Measurements from ENCODE around the gene NAXE. TPM values are rescaled to one million over a fixed set of nuclear protein-coding genes. Genes with fewer than 3 reads are reported as not detected.
A peak's percentile ranks its signal among the peaks of the same experiment; 100 is the strongest.

NAXE gene
- polyA plus RNA-seq, 1 donor from 2014 or later, result 95.7 TPM

- H3K4me2 ChIP-seq (ENCODE audit: low read length), result peak within 1 kb of the TSS; percentile 93
- peak within 1 kb of the TSS; percentile 75 for H3K4me3 ChIP-seq (ENCODE audit: low read length)
- no peaks in the 10 kb centered on the region for H3K36me3 ChIP-seq (ENCODE audit: insufficient read depth, low read length)
- H3F3A ChIP-seq (ENCODE audit: insufficient read depth, low read length, poor library complexity, severe bottlenecking), result no peaks in the 10 kb centered on the region
- no peaks in the 10 kb centered on the region for H3K79me2 ChIP-seq (replicated peaks; ENCODE audit: insufficient read depth, low read length)
- H3K27me3 ChIP-seq (ENCODE audit: insufficient read depth, low read depth, low read length), result no peaks in the 10 kb centered on the region
- H2AFZ ChIP-seq (ENCODE audit: low read depth, low read length), result peak within 1 kb of the TSS; percentile 65
- H3K9me3 ChIP-seq (ENCODE audit: low read length), result no peaks in the 10 kb centered on the region
- no peaks in the 10 kb centered on the region for H3K9me2 ChIP-seq (ENCODE audit: insufficient read depth, low read length)
- H4K20me1 ChIP-seq (ENCODE audit: insufficient read depth), result no peaks in the 10 kb centered on the region
- H3K27ac ChIP-seq (ENCODE audit: low read length), result peak within 1 kb of the TSS; percentile 69
- H3K9ac ChIP-seq (ENCODE audit: low read length), result peak within 1 kb of the TSS; percentile 68
- no peak for TF ChIP-seq POLR2AphosphoS5 (IDR thresholded peaks at IDR 0.05)
- peak; percentile 28 for TF ChIP-seq TAF1 (IDR thresholded peaks at IDR 0.05; ENCODE audit: low read depth)
- TF ChIP-seq, protein P1, sequence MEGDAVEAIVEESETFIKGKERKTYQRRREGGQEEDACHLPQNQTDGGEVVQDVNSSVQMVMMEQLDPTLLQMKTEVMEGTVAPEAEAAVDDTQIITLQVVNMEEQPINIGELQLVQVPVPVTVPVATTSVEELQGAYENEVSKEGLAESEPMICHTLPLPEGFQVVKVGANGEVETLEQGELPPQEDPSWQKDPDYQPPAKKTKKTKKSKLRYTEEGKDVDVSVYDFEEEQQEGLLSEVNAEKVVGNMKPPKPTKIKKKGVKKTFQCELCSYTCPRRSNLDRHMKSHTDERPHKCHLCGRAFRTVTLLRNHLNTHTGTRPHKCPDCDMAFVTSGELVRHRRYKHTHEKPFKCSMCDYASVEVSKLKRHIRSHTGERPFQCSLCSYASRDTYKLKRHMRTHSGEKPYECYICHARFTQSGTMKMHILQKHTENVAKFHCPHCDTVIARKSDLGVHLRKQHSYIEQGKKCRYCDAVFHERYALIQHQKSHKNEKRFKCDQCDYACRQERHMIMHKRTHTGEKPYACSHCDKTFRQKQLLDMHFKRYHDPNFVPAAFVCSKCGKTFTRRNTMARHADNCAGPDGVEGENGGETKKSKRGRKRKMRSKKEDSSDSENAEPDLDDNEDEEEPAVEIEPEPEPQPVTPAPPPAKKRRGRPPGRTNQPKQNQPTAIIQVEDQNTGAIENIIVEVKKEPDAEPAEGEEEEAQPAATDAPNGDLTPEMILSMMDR (IDR thresholded peaks at IDR 0.05; ENCODE audit: poor library complexity, severe bottlenecking), result peak; percentile 11
- TF ChIP-seq RAD21 (conservative IDR thresholded peaks at IDR 0.05), result peak; percentile 30
- TF ChIP-seq SMC3 (conservative IDR thresholded peaks at IDR 0.05; ENCODE audit: poor library complexity), result peak; percentile 56
- peak; percentile 22 for TF ChIP-seq REST (IDR thresholded peaks at IDR 0.05; ENCODE audit: borderline replicate concordance)
- TF ChIP-seq EZH2 (IDR thresholded peaks at IDR 0.05; ENCODE audit: borderline replicate concordance, insufficient read depth, low read length, poor library complexity, severe bottlenecking), result no peak
- peak; percentile 18 for TF ChIP-seq EP300 (conservative IDR thresholded peaks at IDR 0.05; ENCODE audit: poor library complexity, severe bottlenecking)
- TF ChIP-seq MXI1 (conservative IDR thresholded peaks at IDR 0.05; ENCODE audit: poor library complexity, severe bottlenecking), result peak; percentile 100
Observed at GRCh38 chr1:156601122-156601830, 9.7 kb downstream of the NAXE start, which contains the start of gene GPATCH4. Gene GPATCH4, minus strand, starts transcription at chr1:156601479.

DNA sequence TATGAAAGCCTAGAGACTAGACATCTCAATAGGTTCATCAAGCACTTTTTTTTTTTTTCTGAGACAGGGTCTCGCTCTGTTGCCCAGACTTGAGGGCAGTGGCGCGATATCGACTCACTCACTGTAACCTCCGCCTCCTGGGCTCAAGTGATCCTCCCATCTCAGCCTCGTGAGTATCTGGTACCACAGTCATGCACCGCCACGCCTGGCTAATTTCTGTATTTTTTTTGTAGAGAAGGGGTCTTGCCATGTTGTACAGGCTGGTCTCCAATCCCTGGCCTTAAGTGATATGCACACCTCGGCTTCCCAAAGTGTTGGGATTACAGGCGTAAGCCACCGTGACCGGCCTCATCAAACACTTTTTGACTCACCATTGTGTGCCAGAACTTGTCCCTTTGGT is 10.3 kb downstream of the NAXE start:
- Histone ChIP-seq H2AFZ (ENCODE audit: low read depth, low read length) (peak overlapping the region; percentile 65), H3F3A (ENCODE audit: insufficient read depth, low read length, poor library complexity, severe bottlenecking) (no peaks in the 10 kb centered on the region), H3K79me2 (replicated peaks; ENCODE audit: insufficient read depth, low read length) (no peaks in the 10 kb centered on the region), H3K4me2 (ENCODE audit: low read length) (peak overlapping the region; percentile 93), H3K36me3 (ENCODE audit: insufficient read depth, low read length) (no peaks in the 10 kb centered on the region), H3K4me3 (ENCODE audit: low read length) (peak overlapping the region; percentile 75), H3K27ac (ENCODE audit: low read length) (peak overlapping the region; percentile 69), H4K20me1 (ENCODE audit: insufficient read depth) (no peaks in the 10 kb centered on the region), H3K9me3 (ENCODE audit: low read length) (no peaks in the 10 kb centered on the region), H3K9me2 (ENCODE audit: insufficient read depth, low read length) (no peaks in the 10 kb centered on the region), H3K27me3 (ENCODE audit: insufficient read depth, low read depth, low read length) (no peaks in the 10 kb centered on the region), H3K9ac (ENCODE audit: low read length) (peak overlapping the region; percentile 68)
- TF ChIP-seq MXI1 (conservative IDR thresholded peaks at IDR 0.05; ENCODE audit: poor library complexity, severe bottlenecking), result no peak
- TF ChIP-seq, protein P1 (IDR thresholded peaks at IDR 0.05; ENCODE audit: poor library complexity, severe bottlenecking), result no peak
- no peak for TF ChIP-seq REST (IDR thresholded peaks at IDR 0.05; ENCODE audit: borderline replicate concordance)
- TF ChIP-seq RAD21 (conservative IDR thresholded peaks at IDR 0.05), result no peak
- TF ChIP-seq TAF1 (IDR thresholded peaks at IDR 0.05; ENCODE audit: low read depth), result no peak
- TF ChIP-seq SMC3 (conservative IDR thresholded peaks at IDR 0.05; ENCODE audit: poor library complexity), result no peak
- TF ChIP-seq EZH2 (IDR thresholded peaks at IDR 0.05; ENCODE audit: borderline replicate concordance, insufficient read depth, low read length, poor library complexity, severe bottlenecking), result no peak
- no peak for TF ChIP-seq POLR2AphosphoS5 (IDR thresholded peaks at IDR 0.05)
- TF ChIP-seq EP300 (conservative IDR thresholded peaks at IDR 0.05; ENCODE audit: poor library complexity, severe bottlenecking), result no peak

Measured in neural cell (in vitro differentiated cells).